HCT116 (cell line): ENCODE data around the gene SMYD3. TPM values are rescaled to one million over a fixed set of nuclear protein-coding genes. Genes with fewer than 3 reads are reported as not detected.

Experiments
- ATAC-seq: fragments of 200-7000 bp; cut with Tn5 transposase; 2 replicates; pipeline ENCODE4 v1.9.1; 2020; ENCODE audit warnings: mild to moderate bottlenecking, moderate library complexity
- BruUV-seq: library from RNA; stranded (reverse); fragments of 400-500 nt; replicated peaks from 2 replicates; lab custom pipeline; 2021; lab: Mats Ljungman, UMichigan
- CTCF ChIA-PET: fragments of 300-600 bp; sonication (Branson Sonifier 250); formaldehyde crosslinking; loops from one replicate; lab custom pipeline; 2021; ENCODE audit warnings: antibody characterized with exemption; lab: Charles Lee
- POLR2A ChIA-PET: fragments of 300-600, 350-600 bp; sonication (Branson Sonifier 250); formaldehyde crosslinking; loops from one replicate; lab custom pipeline; 2021; ENCODE audit warnings: antibody characterized with exemption; lab: Charles Lee
- RAD21 ChIA-PET, 2 experiments: fragments of 300-600 bp; sonication (Branson Sonifier 250); formaldehyde crosslinking; loops; one replicate each; lab custom pipeline; 2023; ENCODE audit warnings: low total read pairs in 2 of 2; ENCODE audit not compliant: uncharacterized antibody in 2 of 2, unreplicated experiment in 2 of 2, low non-redundant PET in 1 of 2; lab: Charles Lee
- DNase-seq: peaks from one replicate; pipeline ENCODE4 v3.0.0-alpha.2; 2010; ENCODE audit warnings: low read depth, low spot score
- H2AFZ ChIP-seq: fragments of 200-600 bp; shearing (Covaris generic), sonication (generic); 2 replicates; pipeline ENCODE4 v1.6.1; 2017; ENCODE audit warnings: low read depth, mixed run types, mixed read lengths, antibody characterized with exemption, low read length; ENCODE audit not compliant: poor library complexity, severe bottlenecking
- H3K27ac ChIP-seq: 2 replicates; pipeline ENCODE4 v1.5.1; 2012; ENCODE audit warnings: low read depth, low read length
- H3K27me3 ChIP-seq: fragments of 200-600 bp; sonication (generic); 2 replicates; pipeline ENCODE4 v1.6.1; 2016; ENCODE audit warnings: mixed run types, low read length, mixed read lengths; ENCODE audit not compliant: insufficient read depth
- H3K36me3 ChIP-seq, 2 experiments: fragments of 200-500 bp in 1 of 2; fragments of 200-600 bp in 1 of 2; sonication (Bioruptor generic) in 1 of 2; sonication (generic) in 1 of 2; 2 replicates each; pipeline versions ENCODE4 v1.5.1 to v1.6.1; 2014 to 2016; ENCODE audit warnings: low read length in 2 of 2, inconsistent platforms in 1 of 2, mixed read lengths in 1 of 2, mixed run types in 1 of 2; ENCODE audit not compliant: insufficient read depth in 2 of 2, control insufficient read depth in 1 of 2
- H3K4me1 ChIP-seq, 2 experiments: fragments of 200-600 bp in 1 of 2; sonication (generic) in 1 of 2; 2 replicates each; pipeline versions ENCODE4 v1.5.1 to v1.6.1; 2012 to 2017; ENCODE audit warnings: low read length in 2 of 2, inconsistent platforms in 1 of 2, mild to moderate bottlenecking in 1 of 2, mixed read lengths in 1 of 2, mixed run types in 1 of 2, moderate library complexity in 1 of 2; ENCODE audit not compliant: insufficient read depth in 2 of 2, control insufficient read depth in 1 of 2
- H3K4me2 ChIP-seq: fragments of 200-600 bp; sonication (generic); 2 replicates; pipeline ENCODE4 v1.6.1; 2017; ENCODE audit warnings: mixed run types, low read length, mixed read lengths
- H3K4me3 ChIP-seq, 2 experiments: fragments of 200-600 bp in 1 of 2; sonication (generic) in 1 of 2; replicated peaks in 1 of 2; 2 replicates each; pipeline ENCODE4 v1.5.1; 2011 to 2016; ENCODE audit warnings: low read length in 2 of 2, control low read depth in 1 of 2, low read depth in 1 of 2, mild to moderate bottlenecking in 1 of 2, mixed read lengths in 1 of 2, mixed run types in 1 of 2
- H3K79me2 ChIP-seq: fragments of 200-600 bp; sonication (generic); 2 replicates; pipeline ENCODE4 v1.6.1; 2017; ENCODE audit warnings: mild to moderate bottlenecking, mixed run types, low read length, moderate library complexity, mixed read lengths; ENCODE audit not compliant: insufficient read depth
- H3K9ac ChIP-seq: fragments of 200-600 bp; sonication (generic); 2 replicates; pipeline ENCODE4 v1.6.1; 2016; ENCODE audit warnings: low read length, mixed read lengths
- H3K9me2 ChIP-seq: fragments of 200-600 bp; sonication (generic), shearing (Covaris generic); 2 replicates; pipeline ENCODE4 v1.6.1; 2017; ENCODE audit warnings: mixed run types, mild to moderate bottlenecking, moderate library complexity; ENCODE audit not compliant: insufficient read depth
- H3K9me3 ChIP-seq, 2 experiments: fragments of 200-500 bp in 1 of 2; fragments of 200-600 bp in 1 of 2; sonication (Bioruptor generic) in 1 of 2; sonication (generic) in 1 of 2; 2 replicates each; pipeline ENCODE4 v1.6.1; 2014 to 2017; ENCODE audit warnings: low read length in 2 of 2, mixed read lengths in 2 of 2, inconsistent platforms in 1 of 2, low read depth in 1 of 2, mild to moderate bottlenecking in 1 of 2, mixed run types in 1 of 2, moderate library complexity in 1 of 2; ENCODE audit not compliant: control insufficient read depth in 1 of 2, insufficient read depth in 1 of 2
- H4K20me1 ChIP-seq: fragments of 200-600 bp; sonication (generic), shearing (Covaris generic); 2 replicates; pipeline ENCODE4 v1.6.1; 2017; ENCODE audit warnings: mixed run types, mild to moderate bottlenecking, moderate library complexity; ENCODE audit not compliant: insufficient read depth
- CBX3 ChIP-seq: IDR thresholded peaks from 2 replicates; pipeline ENCODE4 v1.6.1; 2012; ENCODE audit warnings: low read depth
- CTCF ChIP-seq, 3 experiments: fragments of 200-600 bp in 1 of 3; sonication (generic) in 1 of 3; IDR thresholded peaks in 2 of 3; conservative IDR thresholded peaks in 1 of 3; 2 replicates each; pipeline ENCODE4 v1.5.1; 2012 to 2017; ENCODE audit warnings: low read depth in 2 of 3, low read length in 2 of 3, antibody characterized with exemption in 1 of 3, borderline replicate concordance in 1 of 3, control low read depth in 1 of 3, mild to moderate bottlenecking in 1 of 3, mixed read lengths in 1 of 3, mixed run types in 1 of 3, moderate library complexity in 1 of 3; ENCODE audit not compliant: insufficient read depth in 1 of 3
- EGR1 ChIP-seq: IDR thresholded peaks from 2 replicates; pipeline ENCODE4 v1.6.1; 2012; ENCODE audit warnings: low read depth
- ELF1 ChIP-seq: IDR thresholded peaks from 2 replicates; pipeline ENCODE4 v1.6.1; 2012; ENCODE audit warnings: low read depth, borderline replicate concordance
- EZH2phosphoT487 ChIP-seq: fragments of 200-600 bp; IDR thresholded peaks from 2 replicates; pipeline ENCODE4 v1.6.1; 2018; ENCODE audit warnings: antibody characterized with exemption, borderline replicate concordance
- FOSL1 ChIP-seq: IDR thresholded peaks from 2 replicates; pipeline ENCODE4 v1.6.1; 2012; ENCODE audit warnings: low read depth
- RAD21 ChIP-seq: IDR thresholded peaks from 2 replicates; pipeline ENCODE4 v1.6.1; 2012; ENCODE audit warnings: low read depth, mild to moderate bottlenecking
- REST ChIP-seq: IDR thresholded peaks from 2 replicates; pipeline ENCODE4 v1.6.1; 2012; ENCODE audit warnings: low read depth
- SIN3A ChIP-seq: IDR thresholded peaks from 2 replicates; pipeline ENCODE4 v1.6.1; 2012; ENCODE audit warnings: low read depth
- SP1 ChIP-seq: IDR thresholded peaks from 2 replicates; pipeline ENCODE4 v1.6.1; 2012; ENCODE audit warnings: low read depth
- SRF ChIP-seq: IDR thresholded peaks from 2 replicates; pipeline ENCODE4 v1.6.1; 2012; ENCODE audit warnings: low read depth
- ZFX ChIP-seq: fragments of 450-650 bp; IDR thresholded peaks from 2 replicates; pipeline ENCODE4 v1.6.1; 2017
- ZNF274 ChIP-seq: fragments of 200-500 bp; sonication (Bioruptor generic); IDR thresholded peaks from 2 replicates; pipeline ENCODE4 v1.6.1; 2014; ENCODE audit warnings: mild to moderate bottlenecking, low read depth, low read length, inconsistent platforms
- intact Hi-C: fragments of 100-400 bp; cut with micrococcal nuclease; formaldehyde crosslinking; loops from 2 replicates; pipeline ENCODE4 v1.10.0; 2022
- total RNA-seq: library from RNA; stranded (reverse); gene quantifications from one replicate; pipeline ENCODE4 v1.2.1, GENCODE V29; 2021; ENCODE audit not compliant: unreplicated experiment

SMYD3 gene
- total RNA-seq, 1 experiment from 2014 or later, result 33.6 TPM

DNA sequence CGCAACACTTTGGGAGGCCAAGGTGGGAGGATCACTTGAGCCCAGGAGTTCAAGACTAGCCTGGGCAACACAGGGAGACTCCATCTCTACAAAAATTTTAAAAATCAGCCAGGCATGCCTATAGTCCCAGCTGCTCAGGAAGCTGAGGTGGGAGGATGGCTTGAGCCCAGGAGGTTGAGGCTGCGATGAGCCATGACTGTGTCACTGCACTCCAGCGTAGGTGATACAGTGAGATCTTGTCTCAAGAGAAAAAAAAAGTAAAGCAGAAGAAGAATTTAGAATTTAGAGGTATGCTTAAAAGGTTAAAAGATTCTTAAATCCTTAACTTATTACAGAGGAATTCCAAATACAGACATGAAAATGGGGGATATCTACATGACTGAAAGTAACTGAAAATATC, 79.5 kb downstream of the SMYD3 start:
- Histone ChIP-seq H2AFZ (no peak overlapping the region), H4K20me1 (0 out of 2 replicates have a peak, but pooled peaks cover 3% of the 10 kb centered on the region), H3K9me2 (no peaks in the 10 kb centered on the region), H3K4me3 (no peak overlapping the region), H3K9ac (no peak overlapping the region), H3K4me2 (no peak overlapping the region), H3K27me3 (no peaks in the 10 kb centered on the region), H3K9me3 (no peaks in the 10 kb centered on the region), H3K27ac (no peak overlapping the region), H3K36me3 (no peaks in the 10 kb centered on the region), H3K79me2 (no peaks in the 10 kb centered on the region), H3K4me1 (no peaks in the 10 kb centered on the region)
- RAD21 ChIA-PET, result no interaction called here
- no TSS peak for BruUV-seq
- no peak for DNase-seq
- CTCF ChIA-PET, result no interaction called here
- POLR2A ChIA-PET, result no interaction called here
- TF ChIP-seq ELF1 (no peak), CTCF (IDR thresholded peaks at IDR 0.05 in 2 of 3, conservative IDR thresholded peaks at IDR 0.05 in 1 of 3; ENCODE audit: borderline replicate concordance in 1 of 3, insufficient read depth in 1 of 3, low read depth in 2 of 3, low read length in 2 of 3) (no peak), SRF (no peak), EGR1 (no peak), FOSL1 (no peak)
- intact Hi-C loops, result no loop called here
- ATAC-seq, result no peak

- Histone ChIP-seq H3K9ac (no peak overlapping the region), H3K4me2 (no peak overlapping the region)
- intact Hi-C loops, result no loop called here
- TF ChIP-seq SP1 (no peak), CTCF (IDR thresholded peaks at IDR 0.05 in 2 of 3, conservative IDR thresholded peaks at IDR 0.05 in 1 of 3; ENCODE audit: borderline replicate concordance in 1 of 3, insufficient read depth in 1 of 3, low read depth in 2 of 3, low read length in 2 of 3) (no peak), ZFX (no peak), RAD21 (no peak), EZH2phosphoT487 (no peak), SRF (no peak), SIN3A (no peak), CBX3 (no peak), ZNF274 (no peak), REST (no peak), EGR1 (no peak)
Measured at GRCh38 chr1:246425895-246426294, 81.2 kb downstream of the SMYD3 start.

More at GRCh38 chr1:246425895-246426294, 81.2 kb downstream of the SMYD3 start:
- H3K27ac ChIP-seq, result no peak overlapping the region
- no peaks in the 10 kb centered on the region for H3K9me3 ChIP-seq
- H3K36me3 ChIP-seq, result no peaks in the 10 kb centered on the region
- no peaks in the 10 kb centered on the region for H3K79me2 ChIP-seq
- no TSS peak for BruUV-seq
- CTCF ChIA-PET, result no interaction called here
- RAD21 ChIA-PET, result no interaction called here
- no peak overlapping the region for H3K4me3 ChIP-seq
- ATAC-seq (no peak), DNase-seq (no peak)
- H2AFZ ChIP-seq, result no peak overlapping the region
- H3K4me1 ChIP-seq, result no peaks in the 10 kb centered on the region
- H3K27me3 ChIP-seq, result no peaks in the 10 kb centered on the region
- POLR2A ChIA-PET, result no interaction called here
- H4K20me1 ChIP-seq, result 0 out of 2 replicates have a peak, but pooled peaks cover 3% of the 10 kb centered on the region
- no peaks in the 10 kb centered on the region for H3K9me2 ChIP-seq
